HCT116 (cell line): ENCODE data around the gene PICK1.

Experiments used
- ELF1 ChIP-seq: IDR thresholded peaks from 2 replicates; pipeline ENCODE4 v1.6.1; 2012; ENCODE audit warnings: low read depth, borderline replicate concordance
- EZH2 ChIP-seq: fragments of 200-600 bp; sonication (generic); IDR thresholded peaks from 2 replicates; pipeline ENCODE4 v1.6.1; 2017; ENCODE audit warnings: antibody characterized with exemption, mixed run types
- POLR2A ChIP-seq: IDR thresholded peaks from 2 replicates; pipeline ENCODE4 v1.7.0; 2011; ENCODE audit warnings: borderline replicate concordance; ENCODE audit not compliant: insufficient read depth, insufficient read length; ENCODE audit errors: extremely low read depth
- POLR2AphosphoS5 ChIP-seq: IDR thresholded peaks from 2 replicates; pipeline ENCODE4 v1.6.1; 2011; ENCODE audit warnings: mild to moderate bottlenecking, low read depth, low read length, moderate library complexity
- RAD21 ChIP-seq: IDR thresholded peaks from 2 replicates; pipeline ENCODE4 v1.6.1; 2012; ENCODE audit warnings: low read depth, mild to moderate bottlenecking
- SIN3A ChIP-seq: IDR thresholded peaks from 2 replicates; pipeline ENCODE4 v1.6.1; 2012; ENCODE audit warnings: low read depth
- SP1 ChIP-seq: IDR thresholded peaks from 2 replicates; pipeline ENCODE4 v1.6.1; 2012; ENCODE audit warnings: low read depth
- SRF ChIP-seq: IDR thresholded peaks from 2 replicates; pipeline ENCODE4 v1.6.1; 2012; ENCODE audit warnings: low read depth
- TF ChIP-seq, protein P1 (sequence below), 3 experiments: fragments of 200-600 bp in 1 of 3; sonication (generic) in 1 of 3; IDR thresholded peaks in 2 of 3; conservative IDR thresholded peaks in 1 of 3; 2 replicates each; pipeline ENCODE4 v1.5.1; 2012 to 2017; ENCODE audit warnings: low read depth in 2 of 3, low read length in 2 of 3, antibody characterized with exemption in 1 of 3, borderline replicate concordance in 1 of 3, control low read depth in 1 of 3, mild to moderate bottlenecking in 1 of 3, mixed read lengths in 1 of 3, mixed run types in 1 of 3, moderate library complexity in 1 of 3; ENCODE audit not compliant: insufficient read depth in 1 of 3
- TF ChIP-seq, protein P2 (sequence below): IDR thresholded peaks from 2 replicates; pipeline ENCODE4 v1.6.1; 2012; ENCODE audit warnings: low read depth
- TF ChIP-seq, protein P3 (sequence below): IDR thresholded peaks from 2 replicates; pipeline ENCODE4 v1.6.1; 2012

DNA sequence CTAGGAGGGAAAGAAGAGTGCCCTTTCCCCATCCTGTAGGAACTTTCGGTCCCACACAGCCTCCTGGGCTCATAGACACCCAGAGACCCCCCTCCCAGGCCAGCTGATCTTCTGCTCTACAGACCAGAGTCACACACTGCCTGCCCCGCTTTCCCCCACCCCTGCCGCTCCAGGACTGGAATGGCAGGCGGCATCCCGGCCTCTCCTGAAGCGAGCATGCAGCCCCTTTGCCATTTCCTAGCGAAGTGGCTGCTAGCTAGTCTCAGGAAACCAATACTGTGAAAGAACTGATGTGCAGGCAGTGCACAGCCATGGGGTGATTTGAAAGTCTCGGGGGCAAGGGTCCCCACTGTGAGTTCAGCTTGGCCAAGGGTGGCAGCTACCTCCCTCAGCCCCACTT lies 8.3 kb downstream of the PICK1 start:
- TF ChIP-seq POLR2AphosphoS5 (no peak), SP1 (no peak), EZH2 (no peak), RAD21 (no peak), POLR2A (no peak), SRF (no peak), ELF1 (no peak), SIN3A (no peak)
- TF ChIP-seq, protein P1, sequence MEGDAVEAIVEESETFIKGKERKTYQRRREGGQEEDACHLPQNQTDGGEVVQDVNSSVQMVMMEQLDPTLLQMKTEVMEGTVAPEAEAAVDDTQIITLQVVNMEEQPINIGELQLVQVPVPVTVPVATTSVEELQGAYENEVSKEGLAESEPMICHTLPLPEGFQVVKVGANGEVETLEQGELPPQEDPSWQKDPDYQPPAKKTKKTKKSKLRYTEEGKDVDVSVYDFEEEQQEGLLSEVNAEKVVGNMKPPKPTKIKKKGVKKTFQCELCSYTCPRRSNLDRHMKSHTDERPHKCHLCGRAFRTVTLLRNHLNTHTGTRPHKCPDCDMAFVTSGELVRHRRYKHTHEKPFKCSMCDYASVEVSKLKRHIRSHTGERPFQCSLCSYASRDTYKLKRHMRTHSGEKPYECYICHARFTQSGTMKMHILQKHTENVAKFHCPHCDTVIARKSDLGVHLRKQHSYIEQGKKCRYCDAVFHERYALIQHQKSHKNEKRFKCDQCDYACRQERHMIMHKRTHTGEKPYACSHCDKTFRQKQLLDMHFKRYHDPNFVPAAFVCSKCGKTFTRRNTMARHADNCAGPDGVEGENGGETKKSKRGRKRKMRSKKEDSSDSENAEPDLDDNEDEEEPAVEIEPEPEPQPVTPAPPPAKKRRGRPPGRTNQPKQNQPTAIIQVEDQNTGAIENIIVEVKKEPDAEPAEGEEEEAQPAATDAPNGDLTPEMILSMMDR (IDR thresholded peaks at IDR 0.05 in 2 of 3, conservative IDR thresholded peaks at IDR 0.05 in 1 of 3; ENCODE audit: borderline replicate concordance in 1 of 3, insufficient read depth in 1 of 3, low read depth in 2 of 3, low read length in 2 of 3), result no peak
- TF ChIP-seq, protein P2, sequence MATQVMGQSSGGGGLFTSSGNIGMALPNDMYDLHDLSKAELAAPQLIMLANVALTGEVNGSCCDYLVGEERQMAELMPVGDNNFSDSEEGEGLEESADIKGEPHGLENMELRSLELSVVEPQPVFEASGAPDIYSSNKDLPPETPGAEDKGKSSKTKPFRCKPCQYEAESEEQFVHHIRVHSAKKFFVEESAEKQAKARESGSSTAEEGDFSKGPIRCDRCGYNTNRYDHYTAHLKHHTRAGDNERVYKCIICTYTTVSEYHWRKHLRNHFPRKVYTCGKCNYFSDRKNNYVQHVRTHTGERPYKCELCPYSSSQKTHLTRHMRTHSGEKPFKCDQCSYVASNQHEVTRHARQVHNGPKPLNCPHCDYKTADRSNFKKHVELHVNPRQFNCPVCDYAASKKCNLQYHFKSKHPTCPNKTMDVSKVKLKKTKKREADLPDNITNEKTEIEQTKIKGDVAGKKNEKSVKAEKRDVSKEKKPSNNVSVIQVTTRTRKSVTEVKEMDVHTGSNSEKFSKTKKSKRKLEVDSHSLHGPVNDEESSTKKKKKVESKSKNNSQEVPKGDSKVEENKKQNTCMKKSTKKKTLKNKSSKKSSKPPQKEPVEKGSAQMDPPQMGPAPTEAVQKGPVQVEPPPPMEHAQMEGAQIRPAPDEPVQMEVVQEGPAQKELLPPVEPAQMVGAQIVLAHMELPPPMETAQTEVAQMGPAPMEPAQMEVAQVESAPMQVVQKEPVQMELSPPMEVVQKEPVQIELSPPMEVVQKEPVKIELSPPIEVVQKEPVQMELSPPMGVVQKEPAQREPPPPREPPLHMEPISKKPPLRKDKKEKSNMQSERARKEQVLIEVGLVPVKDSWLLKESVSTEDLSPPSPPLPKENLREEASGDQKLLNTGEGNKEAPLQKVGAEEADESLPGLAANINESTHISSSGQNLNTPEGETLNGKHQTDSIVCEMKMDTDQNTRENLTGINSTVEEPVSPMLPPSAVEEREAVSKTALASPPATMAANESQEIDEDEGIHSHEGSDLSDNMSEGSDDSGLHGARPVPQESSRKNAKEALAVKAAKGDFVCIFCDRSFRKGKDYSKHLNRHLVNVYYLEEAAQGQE, result no peak
- TF ChIP-seq, protein P3, sequence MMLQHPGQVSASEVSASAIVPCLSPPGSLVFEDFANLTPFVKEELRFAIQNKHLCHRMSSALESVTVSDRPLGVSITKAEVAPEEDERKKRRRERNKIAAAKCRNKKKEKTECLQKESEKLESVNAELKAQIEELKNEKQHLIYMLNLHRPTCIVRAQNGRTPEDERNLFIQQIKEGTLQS, result no peak
